B cell (primary cell): ENCODE results near the gene AMPH. TPM values are rescaled to one million over a fixed set of nuclear protein-coding genes. Genes with fewer than 3 reads are reported as not detected.

Experiments used
- ATAC-seq: fragments of 200-7000 bp; cut with Tn5 transposase; one replicate; pipeline ENCODE4 v1.10.0; 2021; ENCODE audit warnings: low read depth, mild to moderate bottlenecking, moderate number of reproducible peaks, moderate library complexity
- CTCF ChIA-PET: fragments of 350-600 bp; sonication (Branson Sonifier 250); formaldehyde crosslinking; loops from one replicate; lab custom pipeline; 2021; ENCODE audit warnings: antibody characterized with exemption, inconsistent platforms; lab: Charles Lee
- POLR2A ChIA-PET: fragments of 350-600 bp; sonication (Branson Sonifier 250); formaldehyde crosslinking; loops from one replicate; lab custom pipeline; 2021; ENCODE audit warnings: antibody characterized with exemption; lab: Charles Lee
- DNase-seq: peaks from one replicate; pipeline ENCODE4 v3.0.0; 2013
- H2AFZ ChIP-seq: 2 replicates; pipeline ENCODE4 v1.6.1; 2012; ENCODE audit warnings: mild to moderate bottlenecking, low read depth, low read length; ENCODE audit not compliant: insufficient read depth, poor library complexity, severe bottlenecking
- H3K27ac ChIP-seq, 2 donors: 1 replicate in 1 of 2; 2 replicates in 1 of 2; pipeline ENCODE4 v1.5.1; 2012 to 2013; ENCODE audit warnings: low read length in 2 of 2, mild to moderate bottlenecking in 2 of 2, moderate library complexity in 1 of 2
- H3K27me3 ChIP-seq, 4 experiments: fragments of 200-600 bp in 1 of 4; sonication (generic) in 1 of 4; replicated peaks in 1 of 4; 1 replicate in 2 of 4; 2 replicates in 2 of 4; pipeline versions ENCODE4 v1.6.1 to v1.7.0; 2013 to 2016; ENCODE audit warnings: low read length in 3 of 4, mild to moderate bottlenecking in 2 of 4, mixed read lengths in 1 of 4, moderate library complexity in 1 of 4; ENCODE audit not compliant: insufficient read depth in 4 of 4, control insufficient read depth in 3 of 4; ENCODE audit errors: control extremely low read depth in 1 of 4
- H3K36me3 ChIP-seq, 2 experiments: replicated peaks in 1 of 2; 1 replicate in 1 of 2; 2 replicates in 1 of 2; pipeline versions ENCODE4 v1.6.1 to v1.7.1; 2013; ENCODE audit warnings: low read length in 1 of 2; ENCODE audit not compliant: insufficient read depth in 2 of 2, control insufficient read depth in 1 of 2; ENCODE audit errors: control extremely low read depth in 1 of 2, extremely low read depth in 1 of 2
- H3K4me1 ChIP-seq, 2 donors: fragments of 200-600 bp in 1 of 2; sonication (generic) in 1 of 2; 1 replicate in 1 of 2; 2 replicates in 1 of 2; pipeline versions ENCODE4 v1.5.1 to v1.6.1; 2013 to 2017; ENCODE audit warnings: low read length in 2 of 2; ENCODE audit not compliant: control insufficient read depth in 2 of 2, insufficient read depth in 2 of 2
- H3K4me2 ChIP-seq: replicated peaks from 2 replicates; pipeline ENCODE3; 2012; ENCODE audit warnings: mild to moderate bottlenecking, low read depth, low read length; ENCODE audit not compliant: poor library complexity, severe bottlenecking
- H3K4me3 ChIP-seq, 5 experiments: fragments of 200-600 bp in 1 of 5; sonication (generic) in 1 of 5; 1 replicate in 3 of 5; 2 replicates in 2 of 5; pipeline versions ENCODE4 v1.5.1 to v1.7.0; 2011 to 2016; ENCODE audit warnings: low read length in 4 of 5, mild to moderate bottlenecking in 4 of 5, low read depth in 2 of 5, control low read depth in 1 of 5, moderate library complexity in 1 of 5; ENCODE audit not compliant: insufficient read depth in 1 of 5; ENCODE audit errors: control extremely low read depth in 1 of 5, extremely low read depth in 1 of 5
- H3K79me2 ChIP-seq: fragments of 200-600 bp; sonication (generic); one replicate; pipeline ENCODE4 v1.6.0; 2016; ENCODE audit warnings: low read length; ENCODE audit not compliant: control insufficient read depth, insufficient read depth
- H3K9ac ChIP-seq: fragments of 200-600 bp; sonication (generic); 2 replicates; pipeline ENCODE4 v1.6.1; 2017; ENCODE audit warnings: mild to moderate bottlenecking, low read length, moderate library complexity
- H3K9me3 ChIP-seq, 3 donors: one replicate each; pipeline versions ENCODE4 v1.6.1 to v1.7.1; 2013; ENCODE audit warnings: low read length in 2 of 3; ENCODE audit not compliant: control insufficient read depth in 2 of 3, insufficient read depth in 1 of 3; ENCODE audit errors: control extremely low read depth in 1 of 3
- H4K20me1 ChIP-seq: 2 replicates; pipeline ENCODE4 v1.6.0; 2012; ENCODE audit warnings: mild to moderate bottlenecking, low read length; ENCODE audit not compliant: insufficient read depth, control insufficient read depth, poor library complexity, severe bottlenecking
- H3K27ac Mint-ChIP-seq: one replicate; pipeline ENCODE4 v1.8.0; 2021; ENCODE audit warnings: mixed read lengths
- H3K27me3 Mint-ChIP-seq: one replicate; pipeline ENCODE4 v1.8.0; 2021; ENCODE audit warnings: mixed read lengths
- H3K4me1 Mint-ChIP-seq: one replicate; pipeline ENCODE4 v1.8.0; 2021; ENCODE audit warnings: mixed read lengths
- H3K4me3 Mint-ChIP-seq: one replicate; pipeline ENCODE4 v1.8.0; 2021; ENCODE audit warnings: mixed read lengths
- H3K9me3 Mint-ChIP-seq: one replicate; pipeline ENCODE4 v1.8.0; 2022; ENCODE audit warnings: mixed read lengths; ENCODE audit not compliant: insufficient read depth
- CTCF ChIP-seq: fragments of 200-600 bp; IDR thresholded peaks from one replicate; pipeline ENCODE4 v1.8.0; 2022; ENCODE audit warnings: antibody characterized with exemption, mild to moderate bottlenecking
- EZH2 ChIP-seq: IDR thresholded peaks from 2 replicates; pipeline ENCODE4 v1.6.1; 2012; ENCODE audit warnings: borderline replicate concordance, low read depth, mild to moderate bottlenecking, moderate library complexity, low read length; ENCODE audit not compliant: insufficient read depth, poor library complexity, severe bottlenecking
- WGBS: methylation state at CpG from one replicate; pipeline ENCODE4 v1.1.5; 2013; ENCODE audit warnings: missing lambda C conversion rate; ENCODE audit not compliant: insufficient coverage; 5-methylcytosine and 5-hydroxymethylcytosine counted together
- intact Hi-C: fragments of 100-400 bp; cut with micrococcal nuclease; formaldehyde crosslinking; loops from one replicate; pipeline ENCODE4 v1.10.0; 2022
- polyA plus RNA-seq: library from polyadenylated mRNA; depleted of rRNA; stranded (reverse); fragments of >200 nt; gene quantifications from 2 replicates; pipeline ENCODE4 v1.2.3, GENCODE V29; 2012
- total RNA-seq, 2 donors: library from RNA; stranded (reverse); fragments of 120-200 nt in 1 of 2; gene quantifications; 1 replicate in 1 of 2; 2 replicates in 1 of 2; pipeline versions ENCODE4 v1.2.3 to v1.2.4, GENCODE V29; 2013 to 2022

AMPH gene
- total and polyA plus RNA-seq, 2 donors (not counting 1 experiment from before 2014, with no cell fraction given): not detected

DNA sequence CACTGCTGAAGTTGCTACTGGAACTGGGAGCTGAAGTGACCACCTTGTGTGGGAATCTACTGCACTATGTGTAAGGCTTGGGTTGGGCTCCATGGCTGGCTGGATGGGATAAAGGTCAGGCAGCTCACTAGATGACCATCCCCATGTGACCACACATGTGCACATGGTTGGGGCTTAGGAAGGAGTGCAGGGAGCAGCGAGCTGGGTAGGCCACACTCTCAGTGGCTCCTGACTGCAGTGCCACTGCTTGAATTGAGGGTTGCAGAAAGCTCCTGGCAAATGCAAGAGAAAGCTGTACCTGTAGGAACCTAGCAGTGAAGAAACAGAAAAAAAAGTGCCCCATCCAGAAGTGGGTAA is 47.5 kb upstream of the AMPH start:
- intact Hi-C loops: no loop called here
- no peak overlapping the region for H3K4me3 ChIP-seq
- ATAC-seq (no peak), DNase-seq (no peak)
- no peak overlapping the region for H3K27ac ChIP-seq
- no peak overlapping the region for H2AFZ ChIP-seq
- H3K79me2 ChIP-seq: no peaks in the 10 kb centered on the region
- no peak overlapping the region for H3K4me3 Mint-ChIP-seq
- no peaks in the 10 kb centered on the region for H4K20me1 ChIP-seq
- CTCF ChIA-PET: no interaction called here
- POLR2A ChIA-PET: no interaction called here
- H3K27me3 ChIP-seq: no peaks in the 10 kb centered on the region
- peaks cover 14% of the 10 kb centered on the region for H3K27me3 Mint-ChIP-seq
- H3K4me1 ChIP-seq: no peaks in the 10 kb centered on the region
- WGBS: 93% methylated on average over 1 of the region's 1 CpG
- no peaks in the 10 kb centered on the region for H3K9me3 Mint-ChIP-seq
- no peak overlapping the region for H3K27ac Mint-ChIP-seq
- no peak overlapping the region for H3K9ac ChIP-seq
- H3K4me2 ChIP-seq: no peak overlapping the region
- peaks cover 0 to 5% (median 0%) of the 10 kb centered on the region in 3 donors for H3K9me3 ChIP-seq
- no peak for TF ChIP-seq CTCF
- TF ChIP-seq EZH2: no peak
- no peaks in the 10 kb centered on the region for H3K36me3 ChIP-seq
- H3K4me1 Mint-ChIP-seq: no peaks in the 10 kb centered on the region

GRCh38 chr7:38677981-38678697 is 47.0 kb upstream of the AMPH start:
- ChIA-PET POLR2A (no interaction called here), CTCF (no interaction called here)
- Histone ChIP-seq H3K27me3 (no peaks in the 10 kb centered on the region), H3K9ac (no peak overlapping the region), H3K4me1 (no peaks in the 10 kb centered on the region), H3K9me3 (peaks cover 0 to 5% (median 0%) of the 10 kb centered on the region in 3 donors), H3K79me2 (no peaks in the 10 kb centered on the region), H2AFZ (no peak overlapping the region), H3K36me3 (no peaks in the 10 kb centered on the region), H3K27ac (no peak overlapping the region), H3K4me2 (no peak overlapping the region), H3K4me3 (no peak overlapping the region), H4K20me1 (no peaks in the 10 kb centered on the region)
- DNase-seq (no peak), ATAC-seq (no peak)
- intact Hi-C loops: no loop called here
- peaks cover 13% of the 10 kb centered on the region for H3K27me3 Mint-ChIP-seq
- TF ChIP-seq EZH2 (no peak), CTCF (no peak)
- WGBS: 94% methylated on average over 3 of the region's 5 CpGs
- H3K27ac Mint-ChIP-seq: no peak overlapping the region
- H3K9me3 Mint-ChIP-seq: no peaks in the 10 kb centered on the region
- H3K4me3 Mint-ChIP-seq: no peak overlapping the region
- no peaks in the 10 kb centered on the region for H3K4me1 Mint-ChIP-seq
